IMR-90 (cell line): ENCODE measurements around the gene ZNF283. TPM values are rescaled to one million over a fixed set of nuclear protein-coding genes. Genes with fewer than 3 reads are reported as not detected.

ENCODE experiments used
- ATAC-seq: fragments of 200-7000 bp; cut with Tn5 transposase; 2 replicates; pipeline ENCODE4 v1.9.1; 2020; ENCODE audit warnings: low read depth, mild to moderate bottlenecking, moderate library complexity
- BruUV-seq: library from RNA; stranded (reverse); fragments of 400-500 nt; replicated peaks from 2 replicates; lab custom pipeline; 2021; lab: Mats Ljungman, UMichigan
- CTCF ChIA-PET: fragments of 300-600 bp; formaldehyde crosslinking; extraction: SDS; loops from one replicate; lab custom pipeline; 2021; ENCODE audit warnings: antibody characterized with exemption; lab: Yijun Ruan, JAX
- POLR2A ChIA-PET: fragments of 300-600 bp; sonication (Branson Sonifier 250); formaldehyde crosslinking; loops from one replicate; lab custom pipeline; 2022; ENCODE audit warnings: antibody characterized with exemption; ENCODE audit not compliant: unreplicated experiment; lab: Charles Lee
- DNase-seq: peaks from one replicate; pipeline ENCODE4 v3.0.0; 2013
- H2AFZ ChIP-seq: replicated peaks from 2 replicates; pipeline ENCODE3; 2013; ENCODE audit warnings: low read length, mild to moderate bottlenecking; ENCODE audit not compliant: poor library complexity
- H2AK5ac ChIP-seq: 2 replicates; pipeline ENCODE4 v1.6.1; 2013; ENCODE audit warnings: low read depth, low read length, inconsistent platforms
- H2AK9ac ChIP-seq: replicated peaks from 2 replicates; pipeline ENCODE3; 2013; ENCODE audit warnings: mild to moderate bottlenecking, low read depth, low read length, moderate library complexity; ENCODE audit not compliant: poor library complexity
- H2BK120ac ChIP-seq: 2 replicates; pipeline ENCODE4 v1.6.1; 2013; ENCODE audit warnings: low read depth, low read length, inconsistent platforms
- H2BK15ac ChIP-seq: 3 replicates; pipeline ENCODE4 v1.6.1; 2013; ENCODE audit warnings: low read depth, low read length, inconsistent platforms
- H2BK20ac ChIP-seq: 2 replicates; pipeline ENCODE4 v1.6.1; 2013; ENCODE audit warnings: low read depth, mild to moderate bottlenecking, inconsistent platforms, low read length, moderate library complexity
- H2BK5ac ChIP-seq: 2 replicates; pipeline ENCODE4 v1.6.1; 2013; ENCODE audit warnings: mild to moderate bottlenecking, low read depth, low read length, inconsistent platforms; ENCODE audit not compliant: poor library complexity, severe bottlenecking
- H3K14ac ChIP-seq: replicated peaks from 2 replicates; pipeline ENCODE4 v1.6.1; 2013; ENCODE audit warnings: low read depth, low read length, inconsistent platforms
- H3K18ac ChIP-seq: 2 replicates; pipeline ENCODE4 v1.6.1; 2013; ENCODE audit warnings: low read depth, low read length, control low read depth
- H3K23ac ChIP-seq: 2 replicates; pipeline ENCODE4 v1.6.1; 2013; ENCODE audit warnings: low read depth, low read length, inconsistent platforms
- H3K27ac ChIP-seq: 2 replicates; pipeline ENCODE4 v1.5.1; 2013; ENCODE audit warnings: mild to moderate bottlenecking, control low read depth, low read length; ENCODE audit not compliant: insufficient read depth
- H3K27me3 ChIP-seq: 2 replicates; pipeline ENCODE4 v1.6.1; 2013; ENCODE audit warnings: low read length; ENCODE audit not compliant: control insufficient read depth, insufficient read depth
- H3K36me3 ChIP-seq: 2 replicates; pipeline ENCODE4 v1.6.1; 2013; ENCODE audit warnings: low read length, mixed read lengths; ENCODE audit not compliant: control insufficient read depth, insufficient read depth
- H3K4ac ChIP-seq: 2 replicates; pipeline ENCODE4 v1.6.1; 2013; ENCODE audit warnings: low read depth, low read length, inconsistent platforms
- H3K4me1 ChIP-seq: 2 replicates; pipeline ENCODE4 v1.6.1; 2013; ENCODE audit warnings: low read length, mixed read lengths; ENCODE audit not compliant: control insufficient read depth, insufficient read depth
- H3K4me2 ChIP-seq: 2 replicates; pipeline ENCODE4 v1.6.1; 2013; ENCODE audit warnings: low read depth, mild to moderate bottlenecking, control low read depth, low read length, moderate library complexity
- H3K4me3 ChIP-seq: 2 replicates; pipeline ENCODE4 v1.5.1; 2013; ENCODE audit warnings: low read depth, mild to moderate bottlenecking, control low read depth, low read length, moderate library complexity; ENCODE audit not compliant: insufficient read depth
- H3K56ac ChIP-seq: 2 replicates; pipeline ENCODE4 v1.6.1; 2013; ENCODE audit warnings: low read length, inconsistent platforms; ENCODE audit not compliant: insufficient read depth; ENCODE audit errors: extremely low read depth
- H3K79me1 ChIP-seq, 2 experiments: 2 replicates each; pipeline ENCODE4 v1.6.1; 2013; ENCODE audit warnings: low read length in 2 of 2, inconsistent platforms in 1 of 2, low read depth in 1 of 2
- H3K9ac ChIP-seq: 2 replicates; pipeline ENCODE4 v1.6.1; 2013; ENCODE audit warnings: low read depth, low read length, control low read depth
- H3K9me1 ChIP-seq: 2 replicates; pipeline ENCODE4 v1.6.1; 2013; ENCODE audit warnings: low read length, inconsistent platforms; ENCODE audit not compliant: insufficient read depth
- H3K9me3 ChIP-seq: 2 replicates; pipeline ENCODE4 v1.6.1; 2013; ENCODE audit warnings: low read length; ENCODE audit not compliant: control insufficient read depth, insufficient read depth
- H4K20me1 ChIP-seq: 2 replicates; pipeline ENCODE4 v1.6.1; 2013; ENCODE audit warnings: low read length, inconsistent platforms; ENCODE audit not compliant: insufficient read depth
- H4K5ac ChIP-seq: 2 replicates; pipeline ENCODE4 v1.6.1; 2013; ENCODE audit warnings: mild to moderate bottlenecking, low read depth, low read length, control low read depth
- H4K8ac ChIP-seq, 2 experiments: 2 replicates each; pipeline ENCODE4 v1.6.1; 2013; ENCODE audit warnings: low read depth in 2 of 2, low read length in 2 of 2, control low read depth in 1 of 2, inconsistent platforms in 1 of 2
- H4K91ac ChIP-seq: 2 replicates; pipeline ENCODE4 v1.6.1; 2013; ENCODE audit warnings: low read depth, low read length, inconsistent platforms; ENCODE audit not compliant: insufficient read depth
- BHLHE40 ChIP-seq: fragments of 150-350 bp; IDR thresholded peaks from 2 replicates; pipeline ENCODE4 v1.6.1; 2016; ENCODE audit warnings: mild to moderate bottlenecking, low read depth, low read length
- CHD1 ChIP-seq: IDR thresholded peaks from 2 replicates; pipeline ENCODE4 v1.6.1; 2012; ENCODE audit warnings: low read depth, low read length, improper control_type of control experiment
- FOS ChIP-seq: fragments of 150-350 bp; IDR thresholded peaks from 2 replicates; pipeline ENCODE4 v1.6.1; 2016; ENCODE audit warnings: low read depth, low read length
- POLR2A ChIP-seq: IDR thresholded peaks from 2 replicates; pipeline ENCODE4 v1.6.1; 2012; ENCODE audit warnings: mild to moderate bottlenecking, low read depth, low read length
- RCOR1 ChIP-seq: IDR thresholded peaks from 2 replicates; pipeline ENCODE4 v1.6.1; 2012; ENCODE audit warnings: mild to moderate bottlenecking, low read length, improper control_type of control experiment; ENCODE audit not compliant: insufficient replicate concordance
- RFX5 ChIP-seq: IDR thresholded peaks from 2 replicates; pipeline ENCODE4 v1.8.0; 2012; ENCODE audit warnings: low read depth, mild to moderate bottlenecking, low read length, moderate library complexity
- SMC3 ChIP-seq: fragments of 150-350 bp; IDR thresholded peaks from 2 replicates; pipeline ENCODE4 v1.6.1; 2016; ENCODE audit warnings: low read depth, mild to moderate bottlenecking, antibody characterized with exemption, low read length, moderate library complexity
- WGBS, 2 experiments: methylation state at CpG; one replicate each; pipeline versions ENCODE4 v1.1.5 to v1.1.7; 2013; ENCODE audit warnings: missing lambda C conversion rate in 2 of 2; ENCODE audit not compliant: insufficient read length in 1 of 2; ENCODE audit errors: extremely low coverage in 2 of 2; 5-methylcytosine and 5-hydroxymethylcytosine counted together
- dilution Hi-C: fragments of 300-500 bp; cut with HindIII; formaldehyde crosslinking; loops from one replicate; pipeline ENCODE4 v1.14.3; 2018; ENCODE audit warnings: low sequenced_read_pairs; ENCODE audit not compliant: unreplicated experiment
- in situ Hi-C: fragments of 300-500 bp; cut with MboI; formaldehyde crosslinking; loops from 3 replicates; pipeline ENCODE4 v1.14.3; 2019; ENCODE audit warnings: low sequenced_read_pairs, inconsistent platforms, mixed read lengths
- intact Hi-C: fragments of 100-400 bp; cut with micrococcal nuclease; formaldehyde crosslinking; loops from 2 replicates; pipeline ENCODE4 v1.10.0; 2022
- polyA plus RNA-seq, 3 experiments: library from polyadenylated mRNA; depleted of rRNA; stranded (reverse); fragments of >200 nt; gene quantifications; 2 replicates each; pipeline ENCODE4 v1.2.3, GENCODE V29; 2012; ENCODE audit warnings: low replicate concordance in 1 of 3
- total RNA-seq: library from RNA; depleted of rRNA; stranded (reverse); fragments of >200 nt; gene quantifications from 2 replicates; pipeline ENCODE4 v1.2.3, GENCODE V29; 2012
- TF ChIP-seq, protein P1 (sequence below): fragments of 150-350 bp; IDR thresholded peaks from 2 replicates; pipeline ENCODE4 v1.6.1; 2017; ENCODE audit warnings: mild to moderate bottlenecking, antibody characterized with exemption, low read length, low read depth

ZNF283 gene
- total and polyA plus RNA-seq, 2 of the 4 experiments (the other 2 are of a cell fraction), result 2.1 to 5.0 TPM

DNA sequence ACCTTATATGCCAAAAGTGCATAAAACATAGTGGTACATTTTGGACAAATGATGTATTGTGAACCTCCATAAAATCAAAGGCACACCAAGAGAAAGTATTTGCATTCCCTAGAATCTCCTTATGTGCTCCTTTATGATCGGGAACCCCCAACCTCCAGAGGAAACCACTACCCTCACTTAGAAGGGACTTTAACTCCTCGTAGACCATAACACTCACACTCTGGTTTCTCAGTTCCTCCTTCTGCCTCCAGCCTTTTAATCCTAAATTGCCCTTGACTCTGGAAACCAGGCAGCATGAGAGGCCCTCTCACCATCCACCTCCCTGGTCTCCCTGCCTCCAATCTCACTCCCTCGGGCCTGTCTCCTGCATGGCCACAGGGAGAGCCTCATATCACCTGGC is 36.5 kb upstream of the ZNF283 start:
- ATAC-seq (no peak), DNase-seq (no peak)
- Histone ChIP-seq H4K5ac (no peak overlapping the region), H2BK5ac (no peak overlapping the region), H2AK5ac (no peak overlapping the region), H3K4ac (no peak overlapping the region), H3K9me3 (peaks cover 2% of the 10 kb centered on the region; the same call in 1 of the 2 replicates), H2BK20ac (no peak overlapping the region), H2AK9ac (no peak overlapping the region), H3K56ac (no peak overlapping the region), H4K20me1 (no peaks in the 10 kb centered on the region), H2AFZ (no peak overlapping the region), H3K27ac (no peak overlapping the region), H3K79me1 (no peaks in the 10 kb centered on the region), H3K18ac (no peak overlapping the region), H4K8ac (no peak overlapping the region), H3K36me3 (no peaks in the 10 kb centered on the region), H3K4me1 (no peaks in the 10 kb centered on the region), H3K4me3 (no peak overlapping the region), H3K27me3 (peaks cover 9% of the 10 kb centered on the region), H3K4me2 (no peak overlapping the region), H2BK120ac (no peak overlapping the region), H3K14ac (no peak overlapping the region), H3K9me1 (no peaks in the 10 kb centered on the region; the same call in 1 of the 2 replicates), H3K23ac (no peak overlapping the region), H3K9ac (no peak overlapping the region), H4K91ac (no peak overlapping the region), H2BK15ac (no peak overlapping the region)
- 42% methylated on average over 2 of the region's 3 CpGs; no CpG with 5 or more reads in 1 of the 2 experiments for WGBS, 2 experiments
- TF ChIP-seq BHLHE40 (no peak), POLR2A (no peak), CHD1 (no peak), FOS (no peak), RCOR1 (no peak), SMC3 (no peak), RFX5 (no peak)
- TF ChIP-seq, protein P1, sequence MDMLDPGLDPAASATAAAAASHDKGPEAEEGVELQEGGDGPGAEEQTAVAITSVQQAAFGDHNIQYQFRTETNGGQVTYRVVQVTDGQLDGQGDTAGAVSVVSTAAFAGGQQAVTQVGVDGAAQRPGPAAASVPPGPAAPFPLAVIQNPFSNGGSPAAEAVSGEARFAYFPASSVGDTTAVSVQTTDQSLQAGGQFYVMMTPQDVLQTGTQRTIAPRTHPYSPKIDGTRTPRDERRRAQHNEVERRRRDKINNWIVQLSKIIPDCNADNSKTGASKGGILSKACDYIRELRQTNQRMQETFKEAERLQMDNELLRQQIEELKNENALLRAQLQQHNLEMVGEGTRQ, result no peak
- ChIA-PET POLR2A (no interaction called here), CTCF (interaction anchor here (1.1 kb wide), 1 partner anchor 19 kb away, joined by 3 read pairs; no protein-coding TSS in a partner anchor)
- BruUV-seq, result no TSS peak
- intact Hi-C loops (no loop called here), in situ Hi-C loops (no loop called here), dilution Hi-C loops (no loop called here)
